SK-N-SH (cell line): ENCODE data around the gene CRELD2. TPM values are rescaled to one million over a fixed set of nuclear protein-coding genes. Genes with fewer than 3 reads are reported as not detected.
A peak's percentile ranks its signal among the peaks of the same experiment; 100 is the strongest.

Experiments
- CTCF ChIA-PET: fragments of 300-600, 350-600 bp; formaldehyde crosslinking; extraction: SDS; loops from one replicate; lab custom pipeline; 2021; lab: Yijun Ruan, JAX
- POLR2A ChIA-PET: fragments of 350-600 bp; sonication (Branson Sonifier 250); formaldehyde crosslinking; extraction: SDS; loops from one replicate; lab custom pipeline; 2020; ENCODE audit warnings: antibody characterized with exemption, inconsistent platforms; lab: Yijun Ruan, JAX
- DNase-seq: peaks from one replicate; pipeline ENCODE4 v3.0.0; 2012
- H2AFZ ChIP-seq: fragments of 200-600 bp; sonication (generic); 2 replicates; pipeline ENCODE4 v1.8.1; 2016; ENCODE audit warnings: antibody characterized with exemption, mild to moderate bottlenecking, low read depth
- H3F3A ChIP-seq: fragments of 200-600 bp; sonication (generic); replicated peaks from 2 replicates; pipeline ENCODE3; 2016; ENCODE audit warnings: antibody characterized with exemption, mild to moderate bottlenecking; ENCODE audit not compliant: insufficient read depth
- H3K27ac ChIP-seq, 2 experiments: fragments of 200-500 bp in 1 of 2; fragments of 200-600 bp in 1 of 2; sonication (Bioruptor generic) in 1 of 2; sonication (generic), shearing (Covaris generic) in 1 of 2; 2 replicates each; pipeline versions ENCODE4 v1.5.1 to v1.6.1; 2014 to 2016; ENCODE audit warnings: low read depth in 2 of 2, inconsistent platforms in 1 of 2, low read length in 1 of 2, mild to moderate bottlenecking in 1 of 2, mixed read lengths in 1 of 2
- H3K27me3 ChIP-seq: fragments of 200-600 bp; sonication (generic), shearing (Covaris generic); 2 replicates; pipeline ENCODE4 v1.6.1; 2016; ENCODE audit warnings: mixed run types; ENCODE audit not compliant: insufficient read depth
- H3K36me3 ChIP-seq, 2 experiments: fragments of 200-500 bp in 1 of 2; fragments of 200-600 bp in 1 of 2; sonication (Bioruptor generic) in 1 of 2; sonication (generic) in 1 of 2; replicated peaks in 1 of 2; 2 replicates each; pipeline versions ENCODE3 to v1.5.1; 2014 to 2016; ENCODE audit warnings: low read length in 1 of 2, mild to moderate bottlenecking in 1 of 2; ENCODE audit not compliant: insufficient read depth in 2 of 2, control insufficient read depth in 1 of 2
- H3K4me1 ChIP-seq, 2 experiments: fragments of 200-500 bp in 1 of 2; fragments of 200-600 bp in 1 of 2; sonication (Bioruptor generic) in 1 of 2; sonication (generic), shearing (Covaris generic) in 1 of 2; 2 replicates each; pipeline versions ENCODE4 v1.5.1 to v1.6.1; 2014 to 2016; ENCODE audit warnings: low read depth in 1 of 2, low read length in 1 of 2, mixed run types in 1 of 2; ENCODE audit not compliant: insufficient read depth in 2 of 2, control insufficient read depth in 1 of 2
- H3K4me2 ChIP-seq: fragments of 200-600 bp; sonication (generic), shearing (Covaris generic); 2 replicates; pipeline ENCODE4 v1.6.1; 2017; ENCODE audit warnings: mixed run types
- H3K4me3 ChIP-seq, 2 experiments: fragments of 200-500 bp in 1 of 2; fragments of 200-600 bp in 1 of 2; sonication (Bioruptor generic) in 1 of 2; sonication (generic), shearing (Covaris generic) in 1 of 2; 2 replicates each; pipeline versions ENCODE4 v1.5.1 to v1.8.1; 2014 to 2016; ENCODE audit warnings: low read depth in 2 of 2, inconsistent platforms in 1 of 2, low read length in 1 of 2, mild to moderate bottlenecking in 1 of 2, mixed read lengths in 1 of 2, moderate library complexity in 1 of 2
- H3K79me2 ChIP-seq: fragments of 200-600 bp; sonication (generic); 2 replicates; pipeline ENCODE4 v1.8.1; 2017; ENCODE audit warnings: mild to moderate bottlenecking; ENCODE audit not compliant: insufficient read depth
- H3K9ac ChIP-seq: fragments of 200-600 bp; sonication (generic); 2 replicates; pipeline ENCODE4 v1.6.1; 2017; ENCODE audit warnings: mixed run types
- H3K9me2 ChIP-seq: fragments of 200-600 bp; sonication (generic); 2 replicates; pipeline ENCODE4 v1.6.1; 2017; ENCODE audit warnings: mixed run types
- H3K9me3 ChIP-seq: fragments of 200-600 bp; sonication (generic); 2 replicates; pipeline ENCODE4 v1.6.1; 2017; ENCODE audit warnings: mixed run types, mild to moderate bottlenecking, moderate library complexity
- H4K20me1 ChIP-seq: fragments of 200-600 bp; sonication (generic); 2 replicates; pipeline ENCODE4 v1.6.1; 2017; ENCODE audit warnings: mild to moderate bottlenecking, mixed run types; ENCODE audit not compliant: insufficient read depth
- ELF1 ChIP-seq: IDR thresholded peaks from 2 replicates; pipeline ENCODE4 v1.4.0; 2012
- EZH2phosphoT487 ChIP-seq: fragments of 200-600 bp; sonication (generic); IDR thresholded peaks from 2 replicates; pipeline ENCODE4 v1.6.1; 2017; ENCODE audit warnings: low read depth, mixed run types, mild to moderate bottlenecking, antibody characterized with exemption, moderate library complexity, borderline replicate concordance
- FOSL2 ChIP-seq: IDR thresholded peaks from 2 replicates; pipeline ENCODE4 v1.4.0; 2012; ENCODE audit warnings: low read depth, mild to moderate bottlenecking, moderate library complexity, borderline replicate concordance
- FOXJ3 ChIP-seq: sonication (generic); formaldehyde crosslinking; IDR thresholded peaks from 2 replicates; pipeline ENCODE4 v1.5.1; 2020; ENCODE audit warnings: mild to moderate bottlenecking, missing genetic modification reagents
- GABPA ChIP-seq: IDR thresholded peaks from 2 replicates; pipeline ENCODE4 v1.4.0; 2012; ENCODE audit warnings: low read depth, mild to moderate bottlenecking
- GATA2 ChIP-seq: sonication (generic); formaldehyde crosslinking; IDR thresholded peaks from 2 replicates; pipeline ENCODE4 v1.5.0; 2020; ENCODE audit warnings: mild to moderate bottlenecking, missing genetic modification reagents
- JUND ChIP-seq: IDR thresholded peaks from 2 replicates; pipeline ENCODE4 v1.4.0; 2012
- MEF2A ChIP-seq: IDR thresholded peaks from 2 replicates; pipeline ENCODE4 v1.4.0; 2012; ENCODE audit warnings: low read depth, borderline replicate concordance
- NFIC ChIP-seq: IDR thresholded peaks from 2 replicates; pipeline ENCODE4 v1.4.0; 2012; ENCODE audit warnings: borderline replicate concordance
- RAD21 ChIP-seq: IDR thresholded peaks from 2 replicates; pipeline ENCODE4 v1.6.1; 2012; ENCODE audit warnings: mild to moderate bottlenecking, low read length
- RCOR1 ChIP-seq: fragments of 150-350 bp; IDR thresholded peaks from 2 replicates; pipeline ENCODE4 v1.6.1; 2017; ENCODE audit warnings: antibody characterized with exemption, low read length
- RFX5 ChIP-seq: IDR thresholded peaks from 2 replicates; pipeline ENCODE4 v1.6.1; 2012; ENCODE audit warnings: mild to moderate bottlenecking, improper control_type of control experiment, low read length
- RXRA ChIP-seq: IDR thresholded peaks from 2 replicates; pipeline ENCODE4 v1.4.0; 2012; ENCODE audit warnings: low read depth, mild to moderate bottlenecking, borderline replicate concordance
- TCF12 ChIP-seq: IDR thresholded peaks from 2 replicates; pipeline ENCODE4 v1.4.0; 2012
- TEAD4 ChIP-seq: IDR thresholded peaks from 2 replicates; pipeline ENCODE4 v1.4.0; 2012; ENCODE audit warnings: mild to moderate bottlenecking, borderline replicate concordance; ENCODE audit not compliant: insufficient read depth
- WGBS: methylation state at CpG from one replicate; pipeline ENCODE4 v1.1.6; 2017; ENCODE audit warnings: low lambda C conversion rate; 5-methylcytosine and 5-hydroxymethylcytosine counted together
- polyA plus RNA-seq, 3 experiments: library from polyadenylated mRNA; depleted of rRNA; stranded (reverse); fragments of >200 nt; gene quantifications; 2 replicates each; pipeline ENCODE4 v1.2.3, GENCODE V29; 2012
- TF ChIP-seq, protein P1 (sequence below): fragments of 200-600 bp; sonication (generic); IDR thresholded peaks from 2 replicates; pipeline ENCODE4 v1.6.1; 2017; ENCODE audit warnings: antibody characterized with exemption, mild to moderate bottlenecking, moderate library complexity
- TF ChIP-seq, protein P2 (sequence below): fragments of 150-350 bp; IDR thresholded peaks from 2 replicates; pipeline ENCODE4 v1.6.1; 2016; ENCODE audit warnings: mild to moderate bottlenecking, low read depth, low read length
- TF ChIP-seq, protein P3 (sequence below): IDR thresholded peaks from 2 replicates; pipeline ENCODE4 v1.4.0; 2012; ENCODE audit warnings: low read depth
- TF ChIP-seq, protein P4 (sequence below): fragments of 150-350 bp; IDR thresholded peaks from 2 replicates; pipeline ENCODE4 v1.6.1; 2017; ENCODE audit warnings: antibody characterized with exemption, low read length, low read depth, borderline replicate concordance

CRELD2 gene
- polyA plus RNA-seq, 1 of the 3 experiments (the other 2 are of a cell fraction): 113 TPM

DNA sequence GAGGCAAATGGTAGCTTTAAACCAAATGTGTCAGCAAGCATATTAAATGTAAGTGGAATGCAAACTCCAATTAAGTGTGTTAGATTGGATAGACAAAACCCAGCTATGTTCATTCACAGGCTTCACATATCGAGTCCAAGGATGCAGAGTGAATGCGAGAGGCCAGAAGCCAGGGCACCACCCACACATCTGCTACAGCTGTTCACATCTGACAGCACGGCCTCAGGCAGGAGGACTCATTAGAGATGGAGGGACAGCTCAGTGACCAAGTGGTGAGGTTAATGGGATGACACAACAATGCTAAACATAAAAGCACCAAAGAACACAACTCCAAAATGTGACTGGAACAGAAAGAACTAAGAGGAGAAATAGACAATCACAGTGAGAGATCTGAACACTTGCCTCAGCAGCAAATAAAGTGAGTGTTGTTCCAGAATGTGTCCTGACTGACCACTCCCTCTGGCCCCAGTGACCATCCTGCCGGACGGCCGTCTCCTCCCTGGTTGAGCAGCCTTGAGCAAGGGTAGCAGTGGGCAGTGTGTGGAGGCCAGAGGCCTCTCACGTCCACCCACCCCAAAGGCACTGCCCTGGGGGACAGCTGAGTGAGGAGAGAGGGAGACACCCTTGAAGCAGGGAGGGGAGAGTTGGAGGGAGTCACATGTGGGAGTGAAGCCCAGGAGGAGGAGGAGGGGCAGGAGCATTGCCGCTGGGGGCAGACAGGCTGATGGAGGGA lies 23.9 kb upstream of the CRELD2 start:
- Histone ChIP-seq H3K27ac (no peak overlapping the region), H3K36me3 (peaks cover 13 to 32% of the 10 kb centered on the region in 2 experiments)
- TF ChIP-seq TEAD4 (no peak), RFX5 (no peak), JUND (no peak), FOSL2 (no peak), TCF12 (no peak), MEF2A (no peak), ELF1 (no peak), RXRA (no peak), NFIC (no peak), RCOR1 (no peak), FOXJ3 (CRISPR knock-in tag) (no peak), GABPA (no peak), RAD21 (no peak), EZH2phosphoT487 (no peak), GATA2 (CRISPR knock-in tag) (no peak)
- TF ChIP-seq, protein P1, sequence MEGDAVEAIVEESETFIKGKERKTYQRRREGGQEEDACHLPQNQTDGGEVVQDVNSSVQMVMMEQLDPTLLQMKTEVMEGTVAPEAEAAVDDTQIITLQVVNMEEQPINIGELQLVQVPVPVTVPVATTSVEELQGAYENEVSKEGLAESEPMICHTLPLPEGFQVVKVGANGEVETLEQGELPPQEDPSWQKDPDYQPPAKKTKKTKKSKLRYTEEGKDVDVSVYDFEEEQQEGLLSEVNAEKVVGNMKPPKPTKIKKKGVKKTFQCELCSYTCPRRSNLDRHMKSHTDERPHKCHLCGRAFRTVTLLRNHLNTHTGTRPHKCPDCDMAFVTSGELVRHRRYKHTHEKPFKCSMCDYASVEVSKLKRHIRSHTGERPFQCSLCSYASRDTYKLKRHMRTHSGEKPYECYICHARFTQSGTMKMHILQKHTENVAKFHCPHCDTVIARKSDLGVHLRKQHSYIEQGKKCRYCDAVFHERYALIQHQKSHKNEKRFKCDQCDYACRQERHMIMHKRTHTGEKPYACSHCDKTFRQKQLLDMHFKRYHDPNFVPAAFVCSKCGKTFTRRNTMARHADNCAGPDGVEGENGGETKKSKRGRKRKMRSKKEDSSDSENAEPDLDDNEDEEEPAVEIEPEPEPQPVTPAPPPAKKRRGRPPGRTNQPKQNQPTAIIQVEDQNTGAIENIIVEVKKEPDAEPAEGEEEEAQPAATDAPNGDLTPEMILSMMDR: no peak
- TF ChIP-seq, protein P2, sequence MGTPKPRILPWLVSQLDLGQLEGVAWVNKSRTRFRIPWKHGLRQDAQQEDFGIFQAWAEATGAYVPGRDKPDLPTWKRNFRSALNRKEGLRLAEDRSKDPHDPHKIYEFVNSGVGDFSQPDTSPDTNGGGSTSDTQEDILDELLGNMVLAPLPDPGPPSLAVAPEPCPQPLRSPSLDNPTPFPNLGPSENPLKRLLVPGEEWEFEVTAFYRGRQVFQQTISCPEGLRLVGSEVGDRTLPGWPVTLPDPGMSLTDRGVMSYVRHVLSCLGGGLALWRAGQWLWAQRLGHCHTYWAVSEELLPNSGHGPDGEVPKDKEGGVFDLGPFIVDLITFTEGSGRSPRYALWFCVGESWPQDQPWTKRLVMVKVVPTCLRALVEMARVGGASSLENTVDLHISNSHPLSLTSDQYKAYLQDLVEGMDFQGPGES: no peak
- TF ChIP-seq, protein P3, sequence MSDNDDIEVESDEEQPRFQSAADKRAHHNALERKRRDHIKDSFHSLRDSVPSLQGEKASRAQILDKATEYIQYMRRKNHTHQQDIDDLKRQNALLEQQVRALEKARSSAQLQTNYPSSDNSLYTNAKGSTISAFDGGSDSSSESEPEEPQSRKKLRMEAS: no peak
- TF ChIP-seq, protein P4, sequence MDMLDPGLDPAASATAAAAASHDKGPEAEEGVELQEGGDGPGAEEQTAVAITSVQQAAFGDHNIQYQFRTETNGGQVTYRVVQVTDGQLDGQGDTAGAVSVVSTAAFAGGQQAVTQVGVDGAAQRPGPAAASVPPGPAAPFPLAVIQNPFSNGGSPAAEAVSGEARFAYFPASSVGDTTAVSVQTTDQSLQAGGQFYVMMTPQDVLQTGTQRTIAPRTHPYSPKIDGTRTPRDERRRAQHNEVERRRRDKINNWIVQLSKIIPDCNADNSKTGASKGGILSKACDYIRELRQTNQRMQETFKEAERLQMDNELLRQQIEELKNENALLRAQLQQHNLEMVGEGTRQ: no peak
- TF ChIP-seq, all 33 proteins: peak for 0
- Histone ChIP-seq H3K9me3 (no peaks in the 10 kb centered on the region; the same call in 1 of the 2 replicates), H3K4me3 (no peak overlapping the region), H3K27me3 (no peaks in the 10 kb centered on the region), H3F3A (no peaks in the 10 kb centered on the region), H3K4me2 (no peak overlapping the region), H2AFZ (no peak overlapping the region), H3K79me2 (peaks cover 16% of the 10 kb centered on the region; the same call in 1 of the 2 replicates), H3K9ac (no peak overlapping the region), H3K4me1 (no peaks in the 10 kb centered on the region), H3K9me2 (no peaks in the 10 kb centered on the region), H4K20me1 (0 out of 2 replicates have a peak, but pooled peaks cover 2% of the 10 kb centered on the region)
- ChIA-PET CTCF (interaction anchor here (0.7 kb wide), 1 partner anchor 129 kb away, joined by 3 read pairs; no protein-coding TSS in a partner anchor), POLR2A (no interaction called here)
- 93% methylated on average over 8 of the region's 8 CpGs for WGBS
- DNase-seq: peak; percentile 37
